Activated T-helper 1 cell treated with anti-CD3 and anti-CD28 coated beads, Interleukin-12 subunit alpha, Interleukin-12 subunit beta, Interleukin-2, Interleukin-4 antibody, amounts not matched to agents 30 ng/mL and 10 ng/mL and 1 ng/mL, durations not matched to agents 14 hours and 24 hours and 36 hours (primary cell): ENCODE data around the gene HCN2. TPM values are rescaled to one million over a fixed set of nuclear protein-coding genes. Genes with fewer than 3 reads are reported as not detected.
A peak's percentile ranks its signal among the peaks of the same experiment; 100 is the strongest.

Experiments
- DNase-seq: peaks from one replicate; pipeline ENCODE4 v3.0.0; 2021; ENCODE audit warnings: low spot score
- H3K27ac Mint-ChIP-seq: one replicate; pipeline ENCODE4 v1.8.0; 2021; ENCODE audit warnings: mild to moderate bottlenecking, mixed read lengths
- H3K27me3 Mint-ChIP-seq: one replicate; pipeline ENCODE4 v1.8.0; 2022; ENCODE audit warnings: mild to moderate bottlenecking, moderate library complexity, mixed read lengths; ENCODE audit not compliant: insufficient read depth
- H3K36me3 Mint-ChIP-seq: one replicate; pipeline ENCODE4 v1.8.0; 2021; ENCODE audit warnings: low read depth, mixed read lengths
- H3K4me1 Mint-ChIP-seq: one replicate; pipeline ENCODE4 v1.8.0; 2021; ENCODE audit warnings: low read depth, mixed read lengths
- H3K4me3 Mint-ChIP-seq: one replicate; pipeline ENCODE4 v1.8.0; 2021; ENCODE audit warnings: mild to moderate bottlenecking, moderate library complexity, mixed read lengths
- H3K9me3 Mint-ChIP-seq: one replicate; pipeline ENCODE4 v1.8.0; 2021; ENCODE audit warnings: mixed read lengths
- intact Hi-C: fragments of 100-400 bp; cut with micrococcal nuclease; formaldehyde crosslinking; loops from one replicate; pipeline ENCODE4 v1.15.1; 2024
- total RNA-seq: library from RNA; stranded (reverse); gene quantifications from 2 replicates; pipeline ENCODE4 v1.2.3, GENCODE V29; 2022

HCN2 gene
- total RNA-seq, 1 donor from 2014 or later, result 1.1 TPM

DNA sequence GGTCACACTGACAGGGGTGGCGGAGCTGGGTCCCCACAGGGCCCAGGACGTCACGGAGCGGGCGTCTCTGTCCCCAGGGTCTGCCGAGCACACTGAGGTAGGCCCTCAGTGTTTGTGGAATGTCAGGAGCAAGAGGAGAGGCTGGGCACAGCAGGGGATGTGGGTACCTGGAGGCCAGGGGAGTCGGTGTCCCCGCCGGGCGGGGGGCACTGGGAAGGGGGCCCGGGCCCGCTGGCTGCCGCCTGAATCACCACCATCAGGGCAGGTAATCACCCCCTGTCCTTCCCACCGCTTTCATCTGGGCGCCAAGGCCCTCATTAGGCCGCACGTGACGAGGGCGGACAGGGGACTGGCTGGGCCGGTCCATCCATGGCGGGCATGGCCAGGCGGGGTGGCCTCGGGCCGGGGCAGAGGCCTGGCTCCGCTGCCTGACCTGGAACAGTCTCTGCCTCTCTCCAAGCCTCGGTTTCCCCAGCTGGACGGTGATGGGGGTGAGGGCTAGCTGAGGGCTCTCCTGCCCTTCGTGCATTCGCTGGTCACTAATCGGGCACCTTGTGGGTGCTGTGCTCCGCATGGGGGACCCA is 51.0 kb downstream of the HCN2 start:
- DNase-seq, result no peak
- Mint-ChIP-seq H3K4me1 (peaks cover 6% of the 10 kb centered on the region), H3K9me3 (no peaks in the 10 kb centered on the region), H3K27ac (no peak overlapping the region), H3K27me3 (peaks cover 5% of the 10 kb centered on the region), H3K4me3 (peak overlapping the region; percentile 19), H3K36me3 (no peaks in the 10 kb centered on the region)
- intact Hi-C loops, result no loop called here

GRCh38 chr19:641702-642101 is 52.0 kb downstream of the HCN2 start:
- intact Hi-C loops, result no loop called here
- Mint-ChIP-seq H3K4me3 (no peak overlapping the region), H3K9me3 (no peaks in the 10 kb centered on the region), H3K4me1 (peaks cover 6% of the 10 kb centered on the region), H3K27ac (no peak overlapping the region), H3K27me3 (peaks cover 5% of the 10 kb centered on the region), H3K36me3 (no peaks in the 10 kb centered on the region)
- no peak for DNase-seq

DNA sequence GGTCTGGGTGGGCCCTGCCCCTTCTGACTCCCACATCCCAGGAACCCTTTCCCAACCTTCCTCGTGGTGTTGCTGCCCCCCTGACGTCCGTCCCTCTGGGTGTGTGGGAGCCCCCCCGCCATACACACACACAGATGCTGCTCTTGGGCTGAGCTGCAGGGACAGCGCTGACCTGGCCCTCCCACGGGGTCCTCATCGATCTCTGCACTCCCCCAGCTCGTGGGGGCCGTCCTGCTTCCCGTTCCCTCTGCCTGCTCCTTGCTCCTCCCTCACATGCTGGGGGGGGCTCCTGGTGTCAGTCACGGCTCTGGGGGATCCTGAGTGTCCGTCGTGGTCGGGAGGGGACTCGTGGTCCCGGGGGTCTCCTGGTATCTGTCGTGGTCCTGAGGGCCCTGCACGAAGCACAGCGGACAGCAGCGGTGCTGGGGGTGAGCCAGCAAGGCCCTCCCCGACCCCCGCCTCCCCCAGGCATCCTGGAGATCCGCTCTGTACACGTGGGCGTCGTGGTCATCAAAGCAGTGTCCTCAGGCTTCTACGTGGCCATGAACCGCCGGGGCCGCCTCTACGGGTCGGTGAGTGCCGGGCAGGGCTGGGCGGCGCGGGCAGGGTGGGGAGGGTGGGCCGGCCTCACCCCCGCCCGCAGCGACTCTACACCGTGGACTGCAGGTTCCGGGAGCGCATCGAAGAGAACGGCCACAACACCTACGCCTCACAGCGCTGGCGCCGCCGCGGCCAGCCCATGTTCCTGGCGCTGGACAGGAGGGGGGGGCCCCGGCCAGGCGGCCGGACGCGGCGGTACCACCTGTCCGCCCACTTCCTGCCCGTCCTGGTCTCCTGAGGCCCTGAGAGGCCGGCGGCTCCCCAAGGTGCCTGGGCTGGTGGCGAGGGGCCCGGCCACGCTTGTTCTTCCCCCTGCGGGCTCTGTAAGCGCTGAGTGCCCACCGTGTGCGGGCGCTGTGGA is 53.4 kb downstream of the HCN2 start:
- Mint-ChIP-seq H3K9me3 (no peaks in the 10 kb centered on the region), H3K27me3 (peaks cover 5% of the 10 kb centered on the region), H3K4me3 (no peak overlapping the region), H3K4me1 (peaks cover 6% of the 10 kb centered on the region), H3K36me3 (peaks cover 2% of the 10 kb centered on the region), H3K27ac (no peak overlapping the region)
- no peak for DNase-seq
- intact Hi-C loops, result no loop called here

DNA sequence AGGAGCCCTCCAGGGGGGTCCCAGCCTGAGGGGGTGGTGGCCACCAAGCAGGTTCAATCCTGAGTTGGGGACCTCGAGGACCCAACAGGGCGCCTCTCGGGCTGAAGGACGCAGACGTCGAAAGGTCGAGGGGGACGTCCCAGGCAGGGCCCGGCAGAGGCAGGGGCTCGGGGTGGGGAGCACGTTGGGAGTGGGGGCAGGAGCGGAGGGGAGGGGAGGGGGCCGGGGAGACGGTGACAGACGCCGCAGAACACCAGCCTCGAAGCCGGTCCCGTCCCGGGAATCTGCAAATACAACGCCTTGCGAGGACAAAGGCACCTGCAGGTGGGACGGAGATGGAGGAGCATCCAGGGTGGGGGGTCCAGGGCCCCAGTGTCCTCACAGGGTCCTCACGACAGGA is 54.1 kb downstream of the HCN2 start:
- H3K36me3 Mint-ChIP-seq, result peaks cover 5% of the 10 kb centered on the region
- H3K27me3 Mint-ChIP-seq, result peaks cover 5% of the 10 kb centered on the region
- intact Hi-C loops, result no loop called here

GRCh38 chr19:644363-644762 is 54.7 kb downstream of the HCN2 start:
- intact Hi-C loops, result no loop called here
- no peak for DNase-seq
- H3K4me1 Mint-ChIP-seq, result peaks cover 2% of the 10 kb centered on the region
- H3K4me3 Mint-ChIP-seq, result no peak overlapping the region
- no peaks in the 10 kb centered on the region for H3K9me3 Mint-ChIP-seq
- H3K27me3 Mint-ChIP-seq, result peaks cover 1% of the 10 kb centered on the region
- H3K27ac Mint-ChIP-seq, result no peak overlapping the region
- peaks cover 5% of the 10 kb centered on the region for H3K36me3 Mint-ChIP-seq

More for the DNA sequence above, 54.1 kb downstream of the HCN2 start:
- H3K4me1 Mint-ChIP-seq, result peaks cover 6% of the 10 kb centered on the region
- no peak overlapping the region for H3K4me3 Mint-ChIP-seq
- no peaks in the 10 kb centered on the region for H3K9me3 Mint-ChIP-seq
- H3K27ac Mint-ChIP-seq, result no peak overlapping the region
- no peak for DNase-seq

- no peaks in the 10 kb centered on the region for H3K4me1 Mint-ChIP-seq
- DNase-seq, result no peak
- H3K36me3 Mint-ChIP-seq, result peaks cover 5% of the 10 kb centered on the region
- no peaks in the 10 kb centered on the region for H3K27me3 Mint-ChIP-seq
- no peaks in the 10 kb centered on the region for H3K9me3 Mint-ChIP-seq
- H3K27ac Mint-ChIP-seq, result no peak overlapping the region
- intact Hi-C loops, result no loop called here
- no peak overlapping the region for H3K4me3 Mint-ChIP-seq
Observed at GRCh38 chr19:644789-645188, 55.1 kb downstream of the HCN2 start.

GRCh38 chr19:645912-646778 is 56.5 kb downstream of the HCN2 start:
- intact Hi-C loops, result no loop called here
- H3K4me3 Mint-ChIP-seq, result no peak overlapping the region
- no peak for DNase-seq
- no peaks in the 10 kb centered on the region for H3K27me3 Mint-ChIP-seq
- H3K27ac Mint-ChIP-seq, result no peak overlapping the region
- no peaks in the 10 kb centered on the region for H3K9me3 Mint-ChIP-seq
- no peaks in the 10 kb centered on the region for H3K4me1 Mint-ChIP-seq
- H3K36me3 Mint-ChIP-seq, result peaks cover 7% of the 10 kb centered on the region

DNA sequence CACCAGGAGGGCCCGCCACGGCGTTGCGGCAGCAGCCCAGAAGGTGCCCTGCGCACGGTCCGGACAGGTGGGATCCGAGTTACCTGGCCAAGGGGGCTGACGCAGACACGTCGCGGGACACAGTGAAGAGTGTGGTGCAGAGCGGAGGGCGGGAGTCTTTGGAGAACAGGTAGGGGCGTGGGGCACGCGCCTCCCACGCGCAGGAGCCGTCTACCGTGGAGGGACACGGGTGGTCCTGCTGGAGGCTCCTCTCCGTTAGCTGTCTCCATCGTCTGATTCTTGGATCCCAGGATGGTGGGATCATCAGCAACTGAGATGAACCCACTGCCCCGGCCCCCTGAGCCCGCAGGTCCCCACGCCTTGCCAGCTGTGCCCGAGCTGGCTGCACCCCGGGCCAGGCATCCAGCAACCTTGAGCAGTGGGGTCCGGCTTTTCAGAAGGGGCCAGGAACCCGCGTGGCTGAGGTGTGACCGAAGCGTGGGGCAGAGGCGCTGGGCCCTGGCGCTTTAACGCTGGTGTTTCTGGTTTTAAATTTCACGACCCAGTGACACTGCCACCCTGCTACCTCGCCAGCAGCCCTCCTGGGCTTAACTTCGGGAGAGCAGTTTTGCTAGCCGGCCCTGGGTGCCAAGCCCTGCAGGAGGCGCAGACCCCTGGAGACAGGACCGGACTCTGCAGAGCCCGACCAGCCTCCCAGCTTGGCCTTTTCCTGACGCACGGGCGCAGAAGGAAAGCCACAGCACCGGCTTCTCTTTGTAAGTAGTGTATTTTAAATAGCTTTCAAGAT is 57.3 kb downstream of the HCN2 start:
- Mint-ChIP-seq H3K36me3 (peaks cover 7% of the 10 kb centered on the region), H3K27me3 (no peaks in the 10 kb centered on the region), H3K4me3 (no peak overlapping the region), H3K27ac (no peak overlapping the region), H3K4me1 (no peaks in the 10 kb centered on the region), H3K9me3 (no peaks in the 10 kb centered on the region)
- no peak for DNase-seq
- intact Hi-C loops, result no loop called here

GRCh38 chr19:647566-648284 is 58.0 kb downstream of the HCN2 start:
- Mint-ChIP-seq H3K27me3 (no peaks in the 10 kb centered on the region), H3K9me3 (no peaks in the 10 kb centered on the region), H3K4me1 (no peaks in the 10 kb centered on the region), H3K36me3 (peaks cover 7% of the 10 kb centered on the region), H3K27ac (no peak overlapping the region), H3K4me3 (no peak overlapping the region)
- intact Hi-C loops, result no loop called here
- DNase-seq, result no peak

GRCh38 chr19:648305-648704 is 58.6 kb downstream of the HCN2 start:
- no peak overlapping the region for H3K27ac Mint-ChIP-seq
- no peak for DNase-seq
- no peaks in the 10 kb centered on the region for H3K4me1 Mint-ChIP-seq
- peaks cover 7% of the 10 kb centered on the region for H3K36me3 Mint-ChIP-seq
- no peaks in the 10 kb centered on the region for H3K9me3 Mint-ChIP-seq
- H3K27me3 Mint-ChIP-seq, result no peaks in the 10 kb centered on the region
- intact Hi-C loops, result no loop called here
- H3K4me3 Mint-ChIP-seq, result no peak overlapping the region

DNA sequence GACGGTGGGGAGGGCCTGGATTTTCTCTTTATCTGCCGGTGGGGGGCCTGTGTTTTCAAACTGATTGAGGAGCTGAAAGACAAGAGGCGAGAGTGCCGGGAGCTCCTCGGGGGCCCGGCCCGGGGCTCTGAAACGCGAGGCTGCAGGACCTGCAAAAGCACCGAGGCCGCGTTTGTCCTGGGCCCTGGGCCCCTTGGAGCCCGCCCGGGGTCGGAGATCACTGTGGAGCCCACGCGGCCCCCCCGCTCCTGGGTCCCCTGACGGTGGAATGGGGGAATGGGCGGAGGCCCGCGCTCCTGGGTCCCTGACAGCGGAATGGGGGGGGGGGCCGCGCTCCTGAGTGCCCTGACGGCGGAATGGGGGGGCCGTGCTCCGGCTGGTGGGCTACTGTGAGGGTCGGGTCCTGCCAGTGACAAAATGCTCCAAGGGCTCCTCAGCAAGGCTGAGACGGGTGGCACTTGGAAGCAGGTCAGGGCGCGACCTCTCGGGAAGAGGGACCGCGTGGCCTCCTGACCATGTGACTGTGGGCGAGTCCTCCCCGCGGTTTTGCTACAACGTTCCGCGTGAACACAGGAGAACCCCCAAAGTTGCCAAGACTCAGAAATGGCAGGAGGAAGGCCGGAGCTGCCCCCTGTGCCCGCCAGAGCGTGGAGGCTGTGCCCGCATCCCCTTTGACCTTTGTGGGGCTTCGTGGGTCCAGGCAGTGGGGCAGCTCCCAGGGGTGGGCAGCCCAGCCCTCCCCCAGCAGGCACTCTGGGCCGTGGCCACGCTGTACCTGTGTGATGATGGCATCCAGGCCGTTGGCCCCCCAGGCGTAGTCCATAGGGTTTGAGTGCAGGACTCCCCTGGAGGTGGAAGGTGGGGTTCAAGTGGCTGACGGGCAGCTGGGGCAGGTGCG is 59.5 kb downstream of the HCN2 start:
- no peak for DNase-seq
- H3K36me3 Mint-ChIP-seq, result peaks cover 7% of the 10 kb centered on the region
- H3K27me3 Mint-ChIP-seq, result no peaks in the 10 kb centered on the region
- intact Hi-C loops, result no loop called here
- H3K4me1 Mint-ChIP-seq, result no peaks in the 10 kb centered on the region
- H3K9me3 Mint-ChIP-seq, result no peaks in the 10 kb centered on the region
- H3K4me3 Mint-ChIP-seq, result no peak overlapping the region
- H3K27ac Mint-ChIP-seq, result no peak overlapping the region
